Lower leg skin (tissue), 4 donors: ENCODE results near the gene PPP2R5C. TPM values are rescaled to one million over a fixed set of nuclear protein-coding genes. Genes with fewer than 3 reads are reported as not detected.

Source experiments
- DNase-seq, 2 donors: peaks; one replicate each; pipeline ENCODE4 v3.0.0-alpha.2; 2019; ENCODE audit warnings: low spot score in 2 of 2
- H3K4me3 ChIP-seq: fragments of 200-600 bp; sonication (generic); 2 replicates; pipeline ENCODE4 v1.5.1; 2017; ENCODE audit warnings: mild to moderate bottlenecking, low read depth; ENCODE audit not compliant: poor library complexity, severe bottlenecking
- CTCF ChIP-seq, 3 donors: fragments of 450-650 bp; IDR thresholded peaks; one replicate each; pipeline ENCODE4 v1.5.1; 2016; ENCODE audit warnings: antibody characterized with exemption in 3 of 3, mild to moderate bottlenecking in 3 of 3, moderate library complexity in 2 of 3
- POLR2A ChIP-seq, 2 donors: fragments of 450-650 bp; IDR thresholded peaks; one replicate each; pipeline ENCODE4 v1.6.1; 2016 to 2017; ENCODE audit warnings: antibody characterized with exemption in 2 of 2, mild to moderate bottlenecking in 1 of 2, moderate library complexity in 1 of 2
- WGBS, 2 donors: methylation state at CpG; one replicate each; pipeline ENCODE4 v1.1.5; 2018; 5-methylcytosine and 5-hydroxymethylcytosine counted together
- intact Hi-C: fragments of 100-400 bp; cut with DNase I; formaldehyde crosslinking; loops from one replicate; pipeline ENCODE4 v1.15.0; 2023; ENCODE audit warnings: low total_unique reads
- total RNA-seq, 4 donors: library from RNA; depleted of rRNA; stranded (reverse); fragments of >200 nt; gene quantifications; one replicate each; pipeline ENCODE4 v1.1.0, GENCODE V29; 2016

PPP2R5C gene
- total RNA-seq, 4 donors from 2014 or later, result 74.6 to 89.9 (median 80.3) TPM

GRCh38 chr14:101821528-101821927 lies 60.0 kb downstream of the PPP2R5C start:
- intact Hi-C loops, result no loop called here
- DNase-seq, result no peak
- 92 to 96% methylated on average over 11 of the region's 11 CpGs for WGBS, 2 donors
- no peak overlapping the region for H3K4me3 ChIP-seq
- TF ChIP-seq CTCF (IDR thresholded peaks at IDR 0.05) (no peak), POLR2A (IDR thresholded peaks at IDR 0.05) (no peak)

GRCh38 chr14:101823066-101823465 lies 61.6 kb downstream of the PPP2R5C start:
- WGBS, 2 donors, result 30 to 34% methylated on average over 9 of the region's 9 CpGs
- no peak overlapping the region for H3K4me3 ChIP-seq
- TF ChIP-seq CTCF (IDR thresholded peaks at IDR 0.05), result no peak
- TF ChIP-seq POLR2A (IDR thresholded peaks at IDR 0.05), result no peak
- intact Hi-C loops, result no loop called here
- no peak for DNase-seq

- intact Hi-C loops, result no loop called here
- H3K4me3 ChIP-seq, result no peak overlapping the region
- no peak for TF ChIP-seq POLR2A (IDR thresholded peaks at IDR 0.05)
- no peak for TF ChIP-seq CTCF (IDR thresholded peaks at IDR 0.05)
- 24 to 36% methylated on average over 12 of the region's 12 CpGs for WGBS, 2 donors
- DNase-seq, result peak in 1 of 2 donors; percentile 42
These were observed 62.1 kb downstream of the PPP2R5C start for GRCh38 chr14:101823511-101824120.

GRCh38 chr14:101824339-101824727 lies 62.8 kb downstream of the PPP2R5C start:
- 29 to 36% methylated on average over 3 of the region's 3 CpGs for WGBS, 2 donors
- TF ChIP-seq POLR2A (IDR thresholded peaks at IDR 0.05), result no peak
- no peak for TF ChIP-seq CTCF (IDR thresholded peaks at IDR 0.05)
- intact Hi-C loops, result no loop called here
- no peak for DNase-seq
- no peak overlapping the region for H3K4me3 ChIP-seq

- no peak for DNase-seq
- no peak overlapping the region for H3K4me3 ChIP-seq
- TF ChIP-seq CTCF (IDR thresholded peaks at IDR 0.05) (no peak), POLR2A (IDR thresholded peaks at IDR 0.05) (no peak)
- intact Hi-C loops, result no loop called here
- WGBS, 2 donors, result 78 to 87% methylated on average over 3 of the region's 3 CpGs
These were observed 64.3 kb downstream of the PPP2R5C start for GRCh38 chr14:101825797-101826196.

GRCh38 chr14:101826351-101826750 lies 64.8 kb downstream of the PPP2R5C start:
- no peak overlapping the region for H3K4me3 ChIP-seq
- TF ChIP-seq POLR2A (IDR thresholded peaks at IDR 0.05), result no peak
- no peak for TF ChIP-seq CTCF (IDR thresholded peaks at IDR 0.05)
- intact Hi-C loops, result no loop called here
- DNase-seq, result no peak
